Measurements from ENCODE around the gene PRR20G.
"Not testable (repeated sequence)": the region's sequence is repeated elsewhere in the genome, so short reads cannot be mapped to it uniquely, and the experiment has no call there.

Gene PRR20G

DNA sequence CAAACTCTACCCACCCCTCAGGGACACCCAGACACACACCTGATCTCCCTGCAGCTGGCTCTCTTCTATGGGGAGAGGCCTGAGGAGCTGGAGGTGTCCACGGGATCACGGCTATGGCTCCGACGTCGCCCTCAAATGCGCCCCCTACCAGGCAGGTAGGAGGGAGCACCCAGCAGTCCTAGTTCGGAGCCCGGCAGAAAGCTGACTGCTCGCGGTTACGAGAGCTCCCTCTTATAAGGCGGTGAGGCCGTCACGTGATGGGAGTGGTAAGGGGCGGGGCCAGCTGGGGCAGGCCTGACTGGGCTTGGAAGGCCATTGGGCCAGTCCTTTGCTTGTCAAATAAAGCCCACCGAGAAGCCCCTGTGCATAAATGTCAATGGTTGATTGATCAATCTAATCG is at the start of gene PRR20G:
Gene PRR20G (minus strand): TSS at position 207 of the 400 bp plus-strand sequence. CDS start 681 bp downstream, outside the sequence.
- DNase-seq = no peak

DNA sequence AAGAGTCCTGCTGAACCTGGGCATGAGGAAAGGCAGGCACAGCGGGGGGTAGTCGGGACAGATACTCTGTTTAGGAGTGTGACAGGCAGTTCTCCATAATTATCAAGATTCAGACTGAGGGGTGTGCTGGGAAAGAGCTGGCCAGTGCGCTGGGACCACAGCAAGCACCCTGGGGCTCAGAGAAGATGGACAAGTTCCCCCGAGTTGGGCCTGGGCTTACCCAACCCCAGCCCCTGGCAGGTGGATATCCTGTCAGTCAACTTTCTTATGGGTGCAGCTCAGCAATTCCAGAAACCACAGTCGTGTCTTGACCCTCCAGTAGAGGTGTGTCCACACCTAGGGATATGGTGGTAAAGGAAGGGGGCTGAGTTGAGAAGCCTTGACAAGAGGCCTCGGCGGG is 49.2 kb upstream of the PRR20G start:
- DNase-seq = no peak

DNA sequence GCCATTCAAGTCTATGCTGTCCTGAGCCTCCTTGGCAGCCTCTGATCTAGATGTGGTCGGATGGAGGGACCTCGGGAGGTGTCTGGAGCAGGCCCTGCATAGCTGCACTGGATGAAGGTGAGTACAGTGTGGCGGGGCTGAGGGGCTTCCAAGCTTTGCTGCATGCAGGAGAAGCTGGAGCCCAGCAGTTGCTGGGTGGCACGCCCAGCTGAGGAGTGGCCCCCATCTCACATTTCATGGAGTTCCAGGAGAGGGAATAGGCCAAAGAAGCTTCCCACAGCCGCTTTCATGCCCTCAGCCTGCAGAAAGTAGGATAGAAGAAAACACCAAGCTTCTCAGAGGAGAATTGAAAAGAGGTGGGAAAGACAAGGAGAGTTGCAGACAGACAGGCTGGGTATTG is 48.3 kb upstream of the PRR20G start:
- no peak for DNase-seq

DNA sequence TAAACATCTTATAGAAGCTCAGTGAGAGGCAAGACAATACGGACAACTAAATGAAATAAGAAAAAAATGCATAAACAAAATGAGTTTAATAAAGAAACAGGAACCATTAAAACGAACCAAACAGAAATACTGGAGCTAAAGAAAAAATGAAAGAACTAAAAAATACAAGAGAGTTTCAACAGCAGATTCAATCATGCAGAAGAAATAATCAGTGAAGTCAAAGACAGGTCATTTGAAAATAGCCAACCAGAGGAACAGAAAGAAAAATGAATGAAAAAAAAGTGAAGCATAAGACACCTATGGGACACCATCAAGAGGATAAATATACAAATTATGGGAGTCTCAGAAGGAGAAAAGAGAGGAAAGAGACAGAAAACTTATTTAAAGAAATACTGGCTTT is 42.5 kb upstream of the PRR20G start:
- no peak for DNase-seq

DNA sequence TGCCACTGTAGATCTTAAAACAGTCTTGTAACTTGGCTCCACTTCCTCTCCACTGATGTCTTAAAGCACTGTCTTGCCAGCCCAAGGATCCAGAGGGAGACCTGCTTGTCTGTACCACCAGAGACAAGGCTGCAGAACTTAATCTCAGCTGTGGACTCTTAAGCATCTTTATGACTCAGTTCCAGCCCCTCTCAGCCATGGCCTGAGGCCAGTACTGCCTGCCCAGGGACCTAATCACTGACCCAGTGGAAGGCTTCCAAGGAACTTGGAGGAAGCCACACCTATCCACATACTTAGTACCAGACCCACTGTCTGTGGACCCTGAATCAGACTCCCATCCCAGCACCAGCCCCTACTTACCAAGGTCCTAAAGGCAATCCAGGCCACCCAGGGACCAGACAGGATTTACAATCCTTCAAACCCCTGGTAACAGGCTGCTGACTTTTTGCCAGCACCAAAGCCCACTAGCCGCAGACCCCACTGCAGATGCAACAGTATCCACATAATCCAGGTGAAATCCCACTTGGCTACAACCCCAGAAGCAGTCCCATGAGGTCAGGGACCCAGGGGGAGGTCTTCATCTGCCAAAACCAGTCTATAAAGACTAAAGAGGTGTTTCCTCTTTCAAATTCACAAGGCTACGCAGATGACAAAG is 41.9 kb upstream of the PRR20G start:
- no peak for DNase-seq

DNA sequence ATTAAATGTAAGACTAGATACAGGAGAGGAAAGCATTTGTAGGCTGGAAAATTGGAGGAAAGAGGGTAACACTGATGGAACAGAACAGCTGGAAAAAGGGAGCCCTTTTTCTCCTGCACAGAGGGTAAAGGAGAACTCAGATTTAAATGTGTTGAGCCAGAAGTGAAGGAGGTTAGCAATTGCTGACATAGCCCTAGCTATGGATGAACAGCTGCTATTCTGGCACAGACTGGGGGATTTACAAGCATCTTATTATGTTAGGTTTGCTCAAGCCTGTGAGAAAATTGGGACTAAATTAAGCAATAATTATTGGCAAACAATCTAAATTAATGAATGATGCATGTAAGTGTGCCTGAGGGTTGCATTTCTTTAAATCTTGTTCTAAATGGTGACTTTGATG is 40.6 kb upstream of the PRR20G start:
- DNase-seq = no peak

DNA sequence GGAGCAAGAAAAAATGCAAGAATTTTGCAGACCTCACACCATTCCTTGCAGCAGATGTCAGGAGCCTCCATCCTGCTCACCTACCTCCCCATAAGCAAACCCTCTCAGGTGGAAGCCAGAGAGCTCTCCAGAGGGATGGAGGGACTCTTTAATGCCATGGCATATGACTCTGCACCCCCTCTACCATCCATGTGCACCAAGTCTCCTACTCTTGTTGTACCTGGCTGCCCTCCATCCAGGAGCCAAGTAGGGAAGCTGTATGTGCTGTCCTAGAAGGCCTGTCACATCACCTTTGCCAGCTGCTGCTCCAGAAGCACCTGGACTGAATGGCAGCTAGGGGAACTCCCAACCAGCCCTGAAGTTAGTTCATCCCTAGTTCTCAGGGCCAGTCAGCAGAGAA is 38.5 kb upstream of the PRR20G start:
- DNase-seq = no peak

DNA sequence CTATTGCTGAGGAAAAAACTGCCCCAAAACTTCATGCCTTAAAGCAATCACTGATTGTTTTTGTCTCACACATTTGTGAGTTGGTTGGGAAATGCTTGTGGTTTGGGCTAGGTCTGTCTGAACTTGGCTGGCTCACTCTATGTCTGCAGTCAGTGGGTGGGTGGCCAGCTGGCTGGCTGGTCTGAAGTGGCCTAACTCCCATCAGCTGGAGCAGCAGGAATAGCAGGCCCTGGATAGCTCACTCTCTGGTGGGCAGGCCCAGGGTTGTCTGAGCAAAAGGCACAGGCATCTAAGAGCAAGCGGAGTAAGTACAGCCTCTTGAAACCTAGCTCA is 37.7 kb upstream of the PRR20G start:
- DNase-seq = no peak

DNA sequence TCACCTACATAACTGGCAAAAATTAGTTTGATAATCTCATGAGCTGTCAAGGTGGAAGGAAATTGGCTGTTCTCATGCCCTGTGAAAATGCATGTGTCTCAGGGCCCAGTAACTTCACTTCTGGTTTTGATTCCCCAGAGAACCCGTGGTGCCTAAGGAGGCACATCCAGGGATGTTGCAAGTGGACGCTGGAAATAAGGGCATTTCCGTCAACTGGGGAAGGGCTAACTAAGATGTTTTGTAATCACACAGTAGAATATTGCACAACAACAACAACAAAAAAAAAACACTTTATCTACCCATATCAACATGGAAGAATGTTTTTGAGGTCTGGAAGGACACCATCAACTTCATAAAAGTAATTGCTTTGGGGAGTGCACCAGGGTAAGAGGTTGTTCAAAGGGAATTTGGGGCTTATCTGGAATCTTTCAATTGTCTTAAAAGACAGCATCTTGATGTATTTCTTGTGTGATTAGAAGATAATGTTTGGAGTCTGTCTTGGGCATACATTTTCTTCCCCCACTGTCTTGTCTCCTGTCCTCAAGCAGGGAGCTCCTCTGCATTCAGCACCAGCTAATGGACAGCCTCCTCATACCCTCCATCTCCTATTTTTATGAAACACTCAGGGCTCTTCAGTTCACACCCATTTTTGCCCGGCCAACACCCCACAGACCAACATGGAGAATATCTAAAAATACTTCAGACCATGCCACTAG is 37.2 kb upstream of the PRR20G start:
- no peak for DNase-seq

DNA sequence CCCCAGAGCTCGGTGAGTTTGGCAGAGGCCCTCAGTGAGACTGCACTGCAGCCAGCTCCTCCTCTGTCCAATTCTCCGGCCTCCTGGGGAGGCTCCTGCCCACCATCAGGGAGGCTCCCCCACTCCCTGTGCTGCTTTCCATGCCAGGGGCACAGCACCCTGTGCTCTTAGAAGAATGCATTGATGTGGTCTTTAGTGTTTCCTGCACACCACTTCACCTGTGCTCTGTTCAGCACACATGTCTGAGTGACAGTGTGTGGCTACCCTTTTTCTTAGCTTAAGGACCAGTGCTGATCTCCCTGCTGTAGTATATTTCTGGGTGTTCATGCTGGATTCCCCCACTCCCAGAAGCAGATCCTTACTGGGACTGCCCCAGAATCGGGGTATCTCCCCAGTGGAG is 36.2 kb upstream of the PRR20G start:
- DNase-seq = no peak

DNA sequence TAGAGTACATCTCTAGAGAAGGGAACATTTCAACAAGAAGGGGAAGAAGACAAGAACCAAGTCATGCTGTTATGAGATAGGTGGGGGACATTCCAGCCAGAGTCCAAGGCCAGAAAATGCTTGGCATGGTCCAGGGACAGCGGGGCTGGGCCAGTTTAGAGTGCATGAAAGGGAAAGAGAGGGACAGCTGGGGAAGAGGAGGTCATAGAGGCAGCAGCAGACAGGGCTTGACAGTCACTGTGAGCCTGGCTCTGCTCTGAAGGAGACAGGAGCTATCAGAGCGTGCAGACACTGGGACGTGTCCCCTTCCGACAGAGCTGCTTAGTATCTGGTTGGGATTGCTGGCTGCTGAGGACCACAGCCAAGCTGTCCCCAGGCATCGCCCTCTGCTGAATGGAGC is 35.7 kb upstream of the PRR20G start:
- DNase-seq = no peak

DNA sequence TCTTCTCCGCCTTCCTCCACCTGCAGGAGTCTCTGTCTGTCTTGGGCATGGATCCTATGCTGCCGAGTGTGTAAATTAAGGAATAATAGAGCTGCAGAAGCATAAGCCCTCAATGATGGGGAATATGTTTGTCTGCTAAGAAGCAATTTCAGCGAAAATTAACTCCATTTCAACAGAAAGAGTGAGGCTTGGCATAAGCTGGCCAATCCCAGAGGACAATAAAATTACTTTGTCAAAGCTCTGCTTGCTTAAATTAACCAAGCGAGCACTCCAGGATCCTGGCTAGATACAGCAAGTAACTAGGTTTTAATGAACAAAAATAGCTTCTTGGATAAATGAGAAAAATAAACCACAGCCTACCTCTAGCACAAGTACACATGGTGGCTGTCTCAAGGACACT is 33.5 kb upstream of the PRR20G start:
- DNase-seq = no peak

DNA sequence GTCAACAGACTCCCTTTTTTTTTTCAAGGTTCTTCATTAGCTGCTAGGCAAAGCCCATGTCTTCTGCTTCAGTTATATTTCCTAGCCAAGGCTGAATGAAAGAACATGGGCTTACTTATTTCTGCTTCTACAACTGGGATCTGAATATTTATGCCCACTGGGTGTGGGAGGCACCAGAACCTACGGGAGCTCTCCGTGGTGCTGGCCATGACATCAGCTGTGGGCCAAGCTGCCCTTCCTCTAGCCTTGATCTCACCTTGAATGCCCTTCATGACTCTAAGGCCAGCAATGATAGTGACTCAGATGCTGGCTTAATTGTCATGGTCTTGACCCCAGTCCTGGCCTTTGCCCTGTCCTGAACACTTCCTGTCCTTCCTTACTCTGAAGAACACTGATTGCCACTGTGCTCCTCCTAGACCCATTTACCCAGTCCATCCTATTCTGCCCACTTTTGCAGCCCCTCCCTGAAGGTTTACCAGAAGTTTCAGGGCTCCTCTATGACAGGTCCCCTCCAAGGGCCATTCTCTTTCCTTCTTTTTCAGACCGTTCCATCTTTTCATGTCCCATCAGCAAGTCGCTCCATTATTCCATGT is 32.8 kb upstream of the PRR20G start:
- no peak for DNase-seq

DNA sequence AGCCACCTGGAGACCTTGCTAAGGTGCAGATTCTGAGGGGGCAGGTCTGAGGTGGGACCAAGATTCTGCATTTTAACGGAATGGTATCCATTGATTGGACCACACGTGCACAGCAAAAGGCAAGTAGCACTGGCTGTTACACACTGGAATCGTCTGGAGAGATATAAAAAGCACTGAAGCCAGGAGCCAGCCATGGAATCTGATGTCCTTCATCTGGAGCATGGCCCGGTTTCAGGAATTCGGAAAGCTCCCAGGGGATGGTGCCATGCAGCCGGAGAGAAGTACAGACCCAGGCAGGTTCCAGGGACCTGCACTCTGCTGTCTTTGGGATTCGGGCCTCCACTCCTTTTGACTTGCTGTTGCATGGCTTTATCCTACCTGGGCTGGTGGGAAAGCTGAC is 28.8 kb upstream of the PRR20G start:
- no peak for DNase-seq

DNA sequence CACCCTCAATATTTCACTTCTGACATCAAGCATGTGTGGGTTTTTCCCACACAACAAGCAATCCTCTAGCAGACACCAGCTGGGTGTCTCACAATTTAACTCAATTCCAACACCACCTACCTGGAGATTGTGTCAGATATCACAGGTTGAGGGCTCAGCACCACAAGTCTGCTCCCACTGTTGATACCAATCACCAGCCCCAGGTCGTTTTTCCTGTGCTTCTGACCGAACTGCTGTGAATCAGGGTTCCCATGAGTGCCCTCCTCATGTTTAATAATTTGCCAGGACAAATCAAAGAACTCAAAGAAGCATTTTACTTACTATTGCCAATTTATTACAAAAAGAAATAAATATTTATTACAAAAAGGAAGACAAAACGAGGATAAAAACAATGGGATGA is 25.0 kb upstream of the PRR20G start:
- DNase-seq = no peak

DNA sequence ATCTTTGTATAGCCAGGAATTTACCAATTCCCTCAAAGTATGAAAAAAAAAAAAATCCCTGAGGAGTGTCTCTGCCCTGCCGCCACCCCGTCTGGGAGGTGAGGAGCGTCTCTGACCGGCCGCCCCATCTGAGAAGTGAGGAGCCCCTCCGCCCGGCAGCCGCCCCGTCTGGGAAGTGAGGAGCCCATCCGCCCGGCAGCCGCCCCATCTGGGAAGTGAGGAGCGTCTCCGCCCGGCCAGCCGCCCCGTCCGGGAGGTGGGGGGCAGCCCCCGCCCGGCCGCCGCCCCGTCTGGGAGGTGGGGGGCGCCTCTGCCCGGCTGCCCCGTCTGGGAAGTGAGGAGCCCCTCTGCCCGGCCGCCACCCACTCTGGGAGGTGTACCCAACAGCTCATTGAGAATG is 21.0 kb upstream of the PRR20G start:
- not testable (repeated sequence) for DNase-seq

DNA sequence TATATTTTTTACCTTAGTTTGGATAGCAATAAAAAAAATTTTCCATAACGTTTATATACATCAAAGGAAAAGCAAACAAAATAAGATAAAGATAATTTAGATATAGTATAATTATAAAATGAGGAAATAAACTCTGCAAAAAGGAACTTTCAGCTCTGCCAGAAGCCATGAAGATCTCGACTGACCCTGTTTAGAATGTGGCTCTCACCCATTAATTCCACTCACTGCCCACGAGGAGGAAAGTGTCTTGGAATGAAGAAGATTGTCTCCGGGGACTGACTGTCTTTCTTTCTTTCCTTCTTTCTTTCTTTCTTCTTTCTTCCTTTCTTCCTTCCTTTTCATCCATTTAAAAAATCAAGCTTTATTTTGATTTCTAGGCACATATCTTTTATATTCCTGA is 20.1 kb upstream of the PRR20G start:
- no peak for DNase-seq

DNA sequence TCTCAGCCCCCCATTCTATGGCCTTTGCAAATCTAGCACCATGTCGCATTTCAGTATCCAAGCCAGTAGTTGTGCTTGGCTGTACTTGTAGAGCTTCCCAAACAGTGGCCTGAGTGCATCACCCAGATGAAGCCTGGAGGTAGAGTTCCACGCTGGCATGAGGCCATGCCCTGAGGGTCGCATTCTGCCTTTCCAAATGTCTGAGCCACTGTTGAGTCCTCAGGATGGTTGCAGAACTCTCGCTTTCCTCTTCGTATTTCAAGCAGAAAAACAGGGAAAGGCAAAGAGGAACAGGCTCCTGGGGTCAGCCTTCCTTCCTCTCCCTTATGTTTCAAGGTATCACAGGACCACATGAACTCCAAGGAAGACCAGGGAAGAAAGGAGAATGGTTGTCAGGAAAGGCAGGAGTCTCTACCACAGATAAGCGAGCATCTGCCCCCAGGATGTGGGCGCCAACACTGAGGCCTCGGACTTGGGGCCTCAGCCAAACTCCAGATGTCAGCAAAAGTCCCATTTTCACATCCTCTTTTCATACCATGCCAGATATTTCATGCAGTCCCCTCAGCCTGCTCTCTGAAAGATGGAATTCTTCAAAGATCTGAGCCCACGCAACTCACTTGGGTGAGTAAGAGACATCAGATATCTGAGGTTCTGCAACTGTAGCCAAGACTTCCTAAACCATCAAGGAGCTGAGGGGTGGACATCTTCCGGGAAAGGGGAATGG is 19.4 kb upstream of the PRR20G start:
- no peak for DNase-seq

DNA sequence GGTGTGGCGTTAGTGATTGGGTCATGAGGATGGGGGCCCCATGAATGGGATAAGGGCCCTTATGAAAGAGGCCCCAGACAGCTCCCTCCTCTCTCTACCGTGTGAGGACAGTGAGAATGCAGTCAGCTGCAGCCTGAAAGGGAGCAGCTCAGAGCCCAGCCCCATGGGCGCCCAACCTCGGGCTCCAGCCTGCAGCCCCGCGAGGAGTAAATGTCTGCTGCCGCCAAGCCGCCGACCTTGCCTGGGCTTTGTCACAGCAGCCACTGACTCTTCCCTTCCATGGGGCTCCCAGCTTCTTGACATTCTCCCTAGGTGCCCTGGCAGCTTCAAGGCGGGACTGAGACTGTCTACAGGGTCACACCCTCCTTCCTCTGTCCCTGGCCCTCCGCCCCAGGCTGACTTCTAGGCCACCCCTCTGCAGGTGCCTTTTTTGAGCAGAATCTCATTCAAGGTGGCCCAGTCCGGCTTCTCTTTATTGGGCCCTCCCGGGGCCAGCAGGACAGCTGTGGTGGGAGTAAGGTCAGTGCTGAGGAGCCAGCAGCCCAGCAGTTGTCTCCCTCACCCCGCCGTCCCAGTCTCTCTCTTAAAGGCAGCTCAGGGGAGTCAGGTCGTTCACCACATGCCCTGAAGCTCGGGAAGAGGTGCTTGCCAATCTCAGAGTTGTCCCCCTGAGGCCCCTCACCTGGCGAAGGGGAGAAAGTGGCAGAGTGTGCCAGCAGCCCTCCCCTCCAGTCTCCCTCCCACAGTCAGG is 18.7 kb upstream of the PRR20G start:
- DNase-seq = no peak

DNA sequence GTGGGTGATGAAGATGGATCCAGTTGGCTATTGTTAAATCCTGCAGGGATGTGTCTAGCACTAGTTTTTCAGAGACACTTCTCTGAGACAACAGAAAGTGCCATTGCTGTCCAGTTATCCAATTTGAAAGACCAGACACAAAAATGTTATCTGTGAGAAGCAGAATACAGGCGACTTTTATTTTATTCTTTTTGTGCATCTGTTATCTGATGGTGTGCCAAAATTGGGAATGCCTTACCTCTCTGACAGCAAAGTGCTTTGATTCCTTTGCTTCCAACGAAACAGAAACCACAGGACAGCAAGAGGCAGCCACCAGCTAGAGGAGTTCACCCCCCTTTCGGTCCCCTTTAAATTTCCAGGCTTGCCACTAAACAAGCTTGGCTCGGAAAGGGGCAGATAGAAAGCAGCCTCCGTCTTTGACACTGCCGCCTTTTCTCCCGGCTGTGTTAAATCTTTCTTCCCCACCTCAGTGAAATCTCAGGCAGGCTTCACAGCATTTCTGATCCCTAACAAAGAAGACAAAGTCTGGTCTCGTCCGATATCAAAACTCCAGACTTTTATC is 17.7 kb upstream of the PRR20G start:
- no peak for DNase-seq

DNA sequence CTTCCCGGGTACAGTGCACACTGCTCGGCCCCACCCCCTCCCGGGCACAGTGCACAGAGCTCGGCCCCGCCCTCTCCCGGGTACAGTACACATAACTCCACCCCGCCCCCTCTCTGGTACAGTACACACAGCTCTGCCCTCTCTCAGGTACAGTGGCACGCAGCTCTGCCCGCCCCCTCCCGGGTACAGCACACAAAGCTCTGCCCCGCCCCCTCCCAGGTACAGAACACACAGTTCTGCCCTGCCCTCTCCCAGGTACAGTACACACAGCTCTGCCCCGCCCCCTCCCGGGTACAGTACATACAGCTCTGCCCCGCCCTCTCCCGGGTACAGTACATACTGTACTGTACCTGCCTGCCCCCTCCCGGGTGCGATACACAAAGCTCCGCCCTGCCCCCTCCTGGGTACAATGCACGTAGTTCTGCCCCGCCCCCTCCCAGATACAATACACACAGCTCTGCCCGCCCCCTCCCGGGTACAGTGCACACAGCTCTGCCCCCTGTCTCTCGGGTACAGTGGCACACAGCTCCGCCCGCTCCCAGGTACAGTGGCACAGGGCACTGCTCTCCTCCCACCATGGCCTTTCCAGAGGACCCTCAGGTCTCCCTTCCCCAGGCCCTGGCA is 16.4 kb upstream of the PRR20G start:
- DNase-seq = no peak

DNA sequence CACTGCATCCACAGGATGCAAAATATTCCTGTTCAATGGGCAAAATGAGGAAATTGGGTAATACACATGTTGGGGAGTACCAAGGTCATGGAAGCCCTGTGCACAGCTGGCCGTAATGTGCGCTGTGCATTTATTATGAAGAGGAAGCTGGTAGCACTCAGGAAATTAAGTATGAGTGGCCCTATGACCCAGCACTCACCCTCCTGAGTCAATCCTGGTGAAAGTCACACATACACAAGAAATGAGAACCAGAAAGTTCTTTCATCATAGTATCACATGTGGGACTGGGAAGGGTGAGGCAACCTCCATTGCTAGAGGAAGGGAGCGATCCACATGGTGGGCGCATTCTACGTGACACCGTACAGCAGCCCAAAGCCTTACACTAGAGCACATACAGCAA is 11.4 kb upstream of the PRR20G start:
- DNase-seq = no peak

Measured in activated CD4-positive, alpha-beta T cell treated with anti-CD3 and anti-CD28 coated beads for 1 hour (primary cell).